Fibroblast of skin of right biceps (primary cell): ENCODE measurements around the gene YDJC.
"Not testable (repeated sequence)": the region's sequence is repeated elsewhere in the genome, so short reads cannot be mapped to it uniquely, and the experiment has no call there.

ENCODE experiments used
- DNase-seq: peaks from one replicate; pipeline ENCODE4 v3.0.0-alpha.2; 2013

The YDJC gene

DNA sequence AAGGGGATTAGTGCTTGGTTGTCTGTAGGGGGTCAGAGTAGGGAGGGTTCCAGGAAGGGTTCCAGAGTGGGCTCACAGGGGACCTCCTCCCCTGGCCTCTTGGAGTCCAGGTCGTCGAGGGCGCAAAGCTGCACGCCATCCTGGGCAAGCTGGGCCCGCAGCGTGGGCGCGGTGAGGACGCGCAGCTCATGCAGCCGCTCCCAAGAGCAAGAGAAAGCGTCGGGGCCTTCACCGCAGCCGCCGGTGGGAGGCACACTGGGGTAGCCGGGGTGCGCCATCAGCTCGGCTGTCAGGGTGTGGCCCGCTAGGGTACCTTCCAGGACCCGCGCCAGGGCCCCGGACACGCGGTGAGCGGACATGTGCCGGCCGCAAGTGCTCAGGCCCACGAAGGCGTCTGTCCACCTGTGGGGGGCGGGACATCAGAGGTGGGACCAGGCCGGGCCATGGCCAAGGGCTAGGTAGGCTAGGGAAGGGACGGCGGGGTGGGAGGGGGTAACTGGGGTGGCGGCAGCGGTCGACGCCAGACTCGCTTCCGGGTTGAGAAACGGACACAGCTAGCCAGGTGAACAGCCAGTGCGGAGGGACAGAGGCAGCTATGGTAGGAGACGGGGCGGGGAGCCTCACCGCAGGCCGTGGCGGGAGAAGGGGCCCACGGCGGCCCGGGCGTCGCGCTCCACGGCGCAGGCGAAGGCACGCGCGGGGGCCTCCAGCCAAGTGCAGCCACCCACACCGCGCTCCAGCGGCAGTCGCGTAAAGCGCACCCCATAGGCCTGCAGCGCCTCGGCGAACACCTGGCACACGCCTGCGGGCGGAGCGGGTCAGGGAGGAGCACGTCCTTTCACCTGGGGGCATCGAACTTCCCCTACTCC, 1.2 kb downstream of the YDJC start:
- no peak for DNase-seq

GRCh38 chr22:21626735-21627469, 2.9 kb downstream of the YDJC start:
- DNase-seq = no peak

DNA sequence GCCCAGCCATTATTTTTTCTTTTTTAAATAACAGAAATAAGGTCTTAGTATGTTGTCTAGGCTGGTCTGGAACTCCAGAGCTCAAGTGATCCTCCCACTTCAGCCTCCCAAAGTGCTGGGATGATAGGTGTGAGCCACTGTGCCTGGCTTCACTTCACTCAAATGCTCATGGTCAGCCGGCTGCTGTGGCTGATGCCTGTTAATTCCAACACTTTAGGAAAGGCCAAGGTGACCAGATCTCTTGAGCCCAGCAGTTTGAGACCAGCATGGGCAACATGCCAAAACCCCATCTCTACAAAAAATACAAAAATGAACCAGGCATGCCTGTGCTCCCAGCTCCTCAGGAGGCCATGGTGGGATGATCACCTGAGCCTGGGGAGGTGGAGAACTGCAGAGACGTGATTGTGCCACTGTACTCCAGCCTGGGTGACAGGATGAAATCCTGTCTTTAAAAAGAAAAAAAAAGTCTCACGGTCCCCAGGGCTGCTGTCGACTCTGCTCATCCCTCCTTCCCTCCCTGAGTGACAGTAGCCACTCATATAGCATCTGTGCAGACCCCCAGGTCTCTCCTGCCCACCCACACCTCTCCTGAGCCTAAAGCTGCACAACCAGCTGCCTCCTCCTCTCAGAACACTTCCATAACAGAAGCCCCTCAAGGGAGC, 3.6 kb downstream of the YDJC start:
- DNase-seq = no peak

DNA sequence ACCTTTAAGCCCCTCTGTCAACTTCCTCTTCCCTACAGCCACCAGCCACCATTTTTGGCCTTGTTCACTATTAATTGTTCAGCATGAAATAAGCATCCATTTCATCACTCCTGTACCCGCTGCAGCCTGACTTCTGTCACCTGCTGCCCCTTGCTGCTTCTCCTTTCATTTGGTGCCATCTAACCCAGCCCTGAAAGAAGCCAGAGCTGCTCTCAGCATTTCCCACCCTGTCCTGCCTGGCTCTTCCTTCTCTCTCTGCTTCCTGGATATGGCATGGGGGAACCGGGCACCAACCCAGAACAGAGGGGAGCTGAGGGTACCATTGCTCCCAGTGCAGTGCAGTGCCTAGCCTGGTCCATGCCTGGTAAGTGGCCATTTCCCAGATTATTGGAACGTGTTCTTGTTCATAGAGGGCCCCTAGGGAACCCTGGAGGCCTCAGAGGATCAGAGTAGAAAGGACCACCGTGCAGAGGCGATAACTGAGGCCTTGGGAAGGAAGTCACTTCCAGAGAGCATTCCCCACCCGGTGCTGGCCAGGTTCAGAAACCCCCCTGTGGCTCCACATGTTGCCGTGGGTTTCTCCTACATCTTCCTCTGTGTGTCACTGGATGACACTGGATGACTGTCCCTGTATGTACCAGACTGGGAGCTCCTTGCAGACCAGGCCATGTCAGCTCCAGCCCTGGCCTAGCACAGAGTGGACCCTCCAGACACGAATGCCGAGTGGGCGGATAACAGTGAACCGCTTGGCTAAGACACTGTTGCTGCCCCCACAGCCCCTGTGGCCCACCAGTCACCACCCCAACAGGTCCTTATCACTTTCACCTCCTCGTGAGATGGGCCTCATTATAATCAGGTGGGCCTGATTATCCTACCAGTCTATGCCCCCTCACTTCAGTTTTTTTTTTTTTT, 4.7 kb downstream of the YDJC start:
- DNase-seq = no peak

- DNase-seq = no peak
Measured at GRCh38 chr22:21624120-21624879, 5.5 kb downstream of the YDJC start.

DNA sequence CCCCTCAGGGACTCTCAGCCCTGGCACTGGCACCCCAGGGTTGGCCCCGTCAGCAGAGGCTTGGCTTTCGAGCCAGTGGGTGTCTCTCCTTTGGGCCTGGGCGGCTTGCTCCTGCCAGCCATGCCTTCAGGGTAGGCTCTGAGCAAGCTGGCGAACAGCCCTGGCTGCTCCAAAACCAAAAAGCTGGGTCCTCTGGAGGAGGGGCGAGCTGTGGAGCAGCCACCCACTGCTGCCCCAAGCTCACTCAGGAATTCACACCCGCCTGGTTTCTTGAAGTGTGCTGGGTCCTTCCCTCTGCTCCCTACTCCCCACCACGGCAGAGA, 6.2 kb downstream of the YDJC start:
- DNase-seq = no peak

DNA sequence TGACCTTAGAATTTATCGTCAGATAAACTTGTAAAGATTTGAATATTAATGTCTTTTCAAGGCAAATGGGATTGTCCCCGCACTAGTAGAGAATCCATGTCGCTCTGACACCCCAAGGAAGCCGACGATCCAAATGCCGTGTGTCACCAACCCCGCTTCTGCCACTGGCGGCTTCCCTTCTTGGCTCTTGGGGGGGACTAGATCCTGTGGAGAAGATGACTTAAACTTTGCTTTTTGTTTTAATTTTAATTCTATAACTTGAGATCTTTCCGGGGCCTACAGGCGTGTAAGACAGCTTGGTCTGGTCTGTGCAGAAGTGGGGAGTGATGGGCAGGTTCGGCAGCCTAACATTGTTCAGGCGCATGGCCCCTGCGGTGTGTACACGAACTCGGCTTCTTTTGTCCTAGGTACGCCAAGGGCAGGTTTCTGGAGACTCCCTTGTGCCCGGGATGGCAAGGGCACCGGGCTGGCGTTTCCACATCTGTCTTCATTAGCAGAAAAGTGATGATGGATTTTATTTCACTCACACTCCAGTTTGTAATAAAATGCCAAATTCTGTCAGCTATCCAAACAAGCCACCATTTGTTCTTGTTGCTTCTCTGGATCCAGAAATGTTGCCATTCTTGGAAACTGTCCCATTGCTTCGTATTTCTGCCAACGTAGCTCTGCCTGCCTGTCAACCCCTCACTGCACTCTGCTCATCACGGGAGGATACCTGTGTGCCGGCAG, 6.7 kb downstream of the YDJC start:
- DNase-seq = no peak

GRCh38 chr22:21622011-21622918, 7.6 kb downstream of the YDJC start:
- no peak for DNase-seq

DNA sequence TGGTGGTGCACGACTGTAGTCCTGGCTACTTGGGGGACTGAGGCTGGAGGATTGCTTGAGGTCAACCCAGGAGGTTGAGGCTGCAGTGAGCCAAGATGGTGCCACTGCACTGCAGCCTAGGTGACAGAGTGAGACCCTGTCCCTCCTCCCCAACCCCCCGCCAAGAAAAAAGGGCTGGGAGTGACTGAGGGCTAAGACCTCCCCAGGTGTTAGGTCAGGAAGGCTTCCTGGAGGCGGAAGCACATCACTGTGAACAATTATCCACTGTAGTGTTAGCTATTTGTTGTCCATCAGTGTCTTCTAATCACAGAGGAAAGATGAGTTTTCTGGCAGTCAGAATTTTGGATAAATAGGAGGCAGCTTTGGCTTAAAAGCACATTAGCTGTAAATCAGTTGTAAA, 8.8 kb downstream of the YDJC start:
- no peak for DNase-seq

DNA sequence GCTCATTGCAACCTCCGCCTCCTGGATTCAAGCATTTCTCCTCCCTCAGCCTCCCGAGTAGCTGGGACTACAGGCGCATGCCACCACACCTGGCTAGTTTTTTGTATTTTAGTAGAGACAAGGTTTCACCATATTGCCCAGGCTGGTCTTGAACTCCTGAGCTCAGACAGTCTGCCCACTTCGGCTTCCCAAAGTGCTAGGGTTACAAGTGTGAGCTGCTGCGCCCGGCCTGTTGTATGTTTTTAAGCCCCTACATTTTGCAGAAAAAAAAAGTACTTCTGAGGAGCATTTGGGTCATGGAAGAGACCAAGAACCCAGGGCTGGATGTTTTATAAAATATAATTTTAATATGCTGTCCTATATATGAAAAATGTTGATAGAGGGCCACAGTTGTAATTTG, 12.5 kb downstream of the YDJC start:
- not testable (repeated sequence) for DNase-seq

- no peak for DNase-seq
Measured at GRCh38 chr22:21615731-21616130, 14.1 kb downstream of the YDJC start.

DNA sequence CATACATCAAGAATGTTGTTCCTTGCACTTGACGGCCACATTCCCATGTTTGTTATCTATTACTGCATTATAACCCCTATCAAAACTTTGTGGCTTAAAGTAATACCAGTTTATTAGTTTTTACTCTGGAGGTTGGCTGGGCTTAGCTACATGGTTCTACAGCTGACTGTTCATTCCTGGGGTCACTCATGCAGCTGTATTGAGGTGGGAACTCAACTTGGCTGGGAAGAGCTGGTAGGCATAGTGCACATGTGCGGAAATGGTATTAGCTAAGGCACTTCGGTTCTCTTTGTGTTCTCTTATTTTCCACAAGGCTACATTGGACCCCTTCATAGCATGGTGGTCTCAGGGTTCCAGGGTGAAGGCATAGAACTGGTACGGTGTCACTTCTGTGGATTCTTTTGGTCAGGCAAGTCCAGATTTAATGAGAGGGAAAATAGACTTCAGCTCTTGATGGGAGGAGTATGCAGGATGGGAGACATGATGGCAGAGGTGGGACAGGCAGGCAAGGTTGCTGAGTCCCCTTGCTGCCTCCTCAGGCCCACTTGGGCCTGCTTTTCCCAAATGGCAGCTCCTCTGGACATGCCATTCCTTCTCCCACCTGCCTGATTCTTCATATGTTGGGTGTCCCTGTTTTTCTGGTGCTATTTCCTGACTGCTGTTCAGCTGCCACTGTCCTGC, 16.1 kb downstream of the YDJC start:
- DNase-seq = no peak

- DNase-seq = no peak
Measured at GRCh38 chr22:21612858-21613257, 17.0 kb downstream of the YDJC start.

GRCh38 chr22:21611210-21611977, 18.4 kb downstream of the YDJC start:
- DNase-seq = no peak

GRCh38 chr22:21609556-21610157, 20.2 kb downstream of the YDJC start:
- DNase-seq = not testable (repeated sequence)

GRCh38 chr22:21606775-21607174, 23.0 kb downstream of the YDJC start:
- DNase-seq = no peak

- no peak for DNase-seq
Measured at GRCh38 chr22:21605887-21606564, 23.8 kb downstream of the YDJC start.

GRCh38 chr22:21603973-21604372, 25.8 kb downstream of the YDJC start:
- DNase-seq = no peak
